IMR-90 (cell line): Measurements from ENCODE around the gene PM20D2.

Source experiments
- BHLHE40 ChIP-seq: fragments of 150-350 bp; IDR thresholded peaks from 2 replicates; pipeline ENCODE4 v1.6.1; 2016; ENCODE audit warnings: mild to moderate bottlenecking, low read depth, low read length
- CEBPB ChIP-seq: IDR thresholded peaks from 2 replicates; pipeline ENCODE4 v1.6.1; 2012; ENCODE audit warnings: low read depth, low read length, improper control_type of control experiment
- CTCF ChIP-seq: conservative IDR thresholded peaks from 2 replicates; pipeline ENCODE4 v1.5.1; 2012; ENCODE audit warnings: mild to moderate bottlenecking, low read depth, low read length, improper control_type of control experiment
- FOS ChIP-seq: fragments of 150-350 bp; IDR thresholded peaks from 2 replicates; pipeline ENCODE4 v1.6.1; 2016; ENCODE audit warnings: low read depth, low read length
- POLR2A ChIP-seq: IDR thresholded peaks from 2 replicates; pipeline ENCODE4 v1.6.1; 2012; ENCODE audit warnings: mild to moderate bottlenecking, low read depth, low read length
- RAD21 ChIP-seq: IDR thresholded peaks from 2 replicates; pipeline ENCODE4 v1.6.1; 2012; ENCODE audit warnings: low read length, improper control_type of control experiment

- TF ChIP-seq CTCF, result no peak
- TF ChIP-seq RAD21, result no peak
- TF ChIP-seq FOS, result peak; percentile 35; the same call in 1 of the 2 replicates
- no peak for TF ChIP-seq POLR2A
- no peak for TF ChIP-seq CEBPB
- TF ChIP-seq BHLHE40, result no peak
Observed at GRCh38 chr6:89148016-89148750, 2.3 kb downstream of the PM20D2 start.
